GM12878 (cell line): ENCODE results near the gene INTS7.

Experiments used
- ESRRA ChIP-seq: IDR thresholded peaks from 2 replicates; pipeline ENCODE4 v1.6.1; 2012; ENCODE audit warnings: mild to moderate bottlenecking, low read length, improper control_type of control experiment
- NR2C2 ChIP-seq: IDR thresholded peaks from 2 replicates; pipeline ENCODE4 v1.6.1; 2011; ENCODE audit warnings: borderline replicate concordance, low read depth; ENCODE audit not compliant: control insufficient read depth, insufficient read length
- SIX5 ChIP-seq: IDR thresholded peaks from 2 replicates; pipeline ENCODE4 v1.6.1; 2011; ENCODE audit warnings: mild to moderate bottlenecking, low read depth, low read length, moderate library complexity; ENCODE audit not compliant: severe bottlenecking
- SMC3 ChIP-seq: IDR thresholded peaks from 2 replicates; pipeline ENCODE4 v1.6.1; 2011; ENCODE audit warnings: low read length, improper control_type of control experiment, borderline replicate concordance
- SP1 ChIP-seq: IDR thresholded peaks from one replicate; pipeline ENCODE4 v1.6.1; 2011; ENCODE audit warnings: low read depth, low read length
- SUZ12 ChIP-seq: fragments of 200-600 bp; sonication (generic); IDR thresholded peaks from one replicate; pipeline ENCODE4 v1.6.1; 2018; ENCODE audit warnings: antibody characterized with exemption, mild to moderate bottlenecking; ENCODE audit not compliant: unreplicated experiment
- TF ChIP-seq, protein P1 (sequence below): fragments of 450-650 bp; IDR thresholded peaks from 2 replicates; pipeline ENCODE4 v1.6.1; 2017; ENCODE audit warnings: mild to moderate bottlenecking, moderate library complexity
- TF ChIP-seq, protein P2 (sequence below): fragments of 450-650 bp; IDR thresholded peaks from 2 replicates; pipeline ENCODE4 v1.6.1; 2017; ENCODE audit warnings: mild to moderate bottlenecking
- TF ChIP-seq, protein P3 (sequence below): IDR thresholded peaks from 2 replicates; pipeline ENCODE4 v1.6.1; 2012; ENCODE audit warnings: improper control_type of control experiment, low read depth, low read length; ENCODE audit not compliant: insufficient replicate concordance
- TF ChIP-seq, protein P4 (sequence below), 3 experiments: IDR thresholded peaks in 2 of 3; conservative IDR thresholded peaks in 1 of 3; 2 replicates each; pipeline ENCODE4 v1.5.1; 2011; ENCODE audit warnings: low read depth in 3 of 3, low read length in 3 of 3, mild to moderate bottlenecking in 3 of 3, control low read depth in 2 of 3, moderate library complexity in 2 of 3, inconsistent platforms in 1 of 3, mixed read lengths in 1 of 3; ENCODE audit not compliant: control insufficient read depth in 2 of 3, insufficient read depth in 1 of 3; ENCODE audit errors: extremely low read depth in 1 of 3
- TF ChIP-seq, protein P5 (sequence below): fragments of 450-650 bp; formaldehyde crosslinking; IDR thresholded peaks from 2 replicates; pipeline ENCODE4 v1.4.0; 2020; ENCODE audit warnings: mild to moderate bottlenecking, moderate library complexity

DNA sequence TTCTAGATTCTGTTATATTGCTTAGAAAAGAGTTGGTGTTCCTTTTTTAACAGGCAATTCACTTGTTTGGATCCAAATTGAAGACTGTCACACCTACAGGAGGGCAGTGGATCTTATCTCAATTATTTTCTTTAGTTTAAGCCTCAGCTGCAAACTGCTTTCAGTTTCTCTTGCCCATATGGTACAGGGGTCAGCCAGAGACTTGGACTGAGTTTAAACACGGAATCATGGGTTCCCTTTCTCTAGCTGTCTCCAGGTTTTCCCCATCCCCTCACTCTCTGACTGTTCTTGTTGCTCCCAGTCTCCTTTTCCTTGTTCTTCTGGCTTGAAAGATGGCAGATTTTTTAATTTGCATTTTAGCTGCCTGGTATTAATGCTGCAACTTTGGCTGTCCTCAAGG, 18.6 kb upstream of the INTS7 start:
- TF ChIP-seq SP1, result no peak
- TF ChIP-seq, protein P1, sequence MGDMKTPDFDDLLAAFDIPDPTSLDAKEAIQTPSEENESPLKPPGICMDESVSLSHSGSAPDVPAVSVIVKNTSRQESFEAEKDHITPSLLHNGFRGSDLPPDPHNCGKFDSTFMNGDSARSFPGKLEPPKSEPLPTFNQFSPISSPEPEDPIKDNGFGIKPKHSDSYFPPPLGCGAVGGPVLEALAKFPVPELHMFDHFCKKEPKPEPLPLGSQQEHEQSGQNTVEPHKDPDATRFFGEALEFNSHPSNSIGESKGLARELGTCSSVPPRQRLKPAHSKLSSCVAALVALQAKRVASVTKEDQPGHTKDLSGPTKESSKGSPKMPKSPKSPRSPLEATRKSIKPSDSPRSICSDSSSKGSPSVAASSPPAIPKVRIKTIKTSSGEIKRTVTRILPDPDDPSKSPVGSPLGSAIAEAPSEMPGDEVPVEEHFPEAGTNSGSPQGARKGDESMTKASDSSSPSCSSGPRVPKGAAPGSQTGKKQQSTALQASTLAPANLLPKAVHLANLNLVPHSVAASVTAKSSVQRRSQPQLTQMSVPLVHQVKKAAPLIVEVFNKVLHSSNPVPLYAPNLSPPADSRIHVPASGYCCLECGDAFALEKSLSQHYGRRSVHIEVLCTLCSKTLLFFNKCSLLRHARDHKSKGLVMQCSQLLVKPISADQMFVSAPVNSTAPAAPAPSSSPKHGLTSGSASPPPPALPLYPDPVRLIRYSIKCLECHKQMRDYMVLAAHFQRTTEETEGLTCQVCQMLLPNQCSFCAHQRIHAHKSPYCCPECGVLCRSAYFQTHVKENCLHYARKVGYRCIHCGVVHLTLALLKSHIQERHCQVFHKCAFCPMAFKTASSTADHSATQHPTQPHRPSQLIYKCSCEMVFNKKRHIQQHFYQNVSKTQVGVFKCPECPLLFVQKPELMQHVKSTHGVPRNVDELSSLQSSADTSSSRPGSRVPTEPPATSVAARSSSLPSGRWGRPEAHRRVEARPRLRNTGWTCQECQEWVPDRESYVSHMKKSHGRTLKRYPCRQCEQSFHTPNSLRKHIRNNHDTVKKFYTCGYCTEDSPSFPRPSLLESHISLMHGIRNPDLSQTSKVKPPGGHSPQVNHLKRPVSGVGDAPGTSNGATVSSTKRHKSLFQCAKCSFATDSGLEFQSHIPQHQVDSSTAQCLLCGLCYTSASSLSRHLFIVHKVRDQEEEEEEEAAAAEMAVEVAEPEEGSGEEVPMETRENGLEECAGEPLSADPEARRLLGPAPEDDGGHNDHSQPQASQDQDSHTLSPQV, result no peak
- TF ChIP-seq SUZ12, result no peak
- TF ChIP-seq, protein P2, sequence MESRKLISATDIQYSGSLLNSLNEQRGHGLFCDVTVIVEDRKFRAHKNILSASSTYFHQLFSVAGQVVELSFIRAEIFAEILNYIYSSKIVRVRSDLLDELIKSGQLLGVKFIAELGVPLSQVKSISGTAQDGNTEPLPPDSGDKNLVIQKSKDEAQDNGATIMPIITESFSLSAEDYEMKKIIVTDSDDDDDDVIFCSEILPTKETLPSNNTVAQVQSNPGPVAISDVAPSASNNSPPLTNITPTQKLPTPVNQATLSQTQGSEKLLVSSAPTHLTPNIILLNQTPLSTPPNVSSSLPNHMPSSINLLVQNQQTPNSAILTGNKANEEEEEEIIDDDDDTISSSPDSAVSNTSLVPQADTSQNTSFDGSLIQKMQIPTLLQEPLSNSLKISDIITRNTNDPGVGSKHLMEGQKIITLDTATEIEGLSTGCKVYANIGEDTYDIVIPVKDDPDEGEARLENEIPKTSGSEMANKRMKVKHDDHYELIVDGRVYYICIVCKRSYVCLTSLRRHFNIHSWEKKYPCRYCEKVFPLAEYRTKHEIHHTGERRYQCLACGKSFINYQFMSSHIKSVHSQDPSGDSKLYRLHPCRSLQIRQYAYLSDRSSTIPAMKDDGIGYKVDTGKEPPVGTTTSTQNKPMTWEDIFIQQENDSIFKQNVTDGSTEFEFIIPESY, result no peak
- TF ChIP-seq SMC3, result no peak
- TF ChIP-seq, protein P3, sequence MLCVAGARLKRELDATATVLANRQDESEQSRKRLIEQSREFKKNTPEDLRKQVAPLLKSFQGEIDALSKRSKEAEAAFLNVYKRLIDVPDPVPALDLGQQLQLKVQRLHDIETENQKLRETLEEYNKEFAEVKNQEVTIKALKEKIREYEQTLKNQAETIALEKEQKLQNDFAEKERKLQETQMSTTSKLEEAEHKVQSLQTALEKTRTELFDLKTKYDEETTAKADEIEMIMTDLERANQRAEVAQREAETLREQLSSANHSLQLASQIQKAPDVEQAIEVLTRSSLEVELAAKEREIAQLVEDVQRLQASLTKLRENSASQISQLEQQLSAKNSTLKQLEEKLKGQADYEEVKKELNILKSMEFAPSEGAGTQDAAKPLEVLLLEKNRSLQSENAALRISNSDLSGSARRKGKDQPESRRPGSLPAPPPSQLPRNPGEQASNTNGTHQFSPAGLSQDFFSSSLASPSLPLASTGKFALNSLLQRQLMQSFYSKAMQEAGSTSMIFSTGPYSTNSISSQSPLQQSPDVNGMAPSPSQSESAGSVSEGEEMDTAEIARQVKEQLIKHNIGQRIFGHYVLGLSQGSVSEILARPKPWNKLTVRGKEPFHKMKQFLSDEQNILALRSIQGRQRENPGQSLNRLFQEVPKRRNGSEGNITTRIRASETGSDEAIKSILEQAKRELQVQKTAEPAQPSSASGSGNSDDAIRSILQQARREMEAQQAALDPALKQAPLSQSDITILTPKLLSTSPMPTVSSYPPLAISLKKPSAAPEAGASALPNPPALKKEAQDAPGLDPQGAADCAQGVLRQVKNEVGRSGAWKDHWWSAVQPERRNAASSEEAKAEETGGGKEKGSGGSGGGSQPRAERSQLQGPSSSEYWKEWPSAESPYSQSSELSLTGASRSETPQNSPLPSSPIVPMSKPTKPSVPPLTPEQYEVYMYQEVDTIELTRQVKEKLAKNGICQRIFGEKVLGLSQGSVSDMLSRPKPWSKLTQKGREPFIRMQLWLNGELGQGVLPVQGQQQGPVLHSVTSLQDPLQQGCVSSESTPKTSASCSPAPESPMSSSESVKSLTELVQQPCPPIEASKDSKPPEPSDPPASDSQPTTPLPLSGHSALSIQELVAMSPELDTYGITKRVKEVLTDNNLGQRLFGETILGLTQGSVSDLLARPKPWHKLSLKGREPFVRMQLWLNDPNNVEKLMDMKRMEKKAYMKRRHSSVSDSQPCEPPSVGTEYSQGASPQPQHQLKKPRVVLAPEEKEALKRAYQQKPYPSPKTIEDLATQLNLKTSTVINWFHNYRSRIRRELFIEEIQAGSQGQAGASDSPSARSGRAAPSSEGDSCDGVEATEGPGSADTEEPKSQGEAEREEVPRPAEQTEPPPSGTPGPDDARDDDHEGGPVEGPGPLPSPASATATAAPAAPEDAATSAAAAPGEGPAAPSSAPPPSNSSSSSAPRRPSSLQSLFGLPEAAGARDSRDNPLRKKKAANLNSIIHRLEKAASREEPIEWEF, result no peak
- TF ChIP-seq, protein P4, sequence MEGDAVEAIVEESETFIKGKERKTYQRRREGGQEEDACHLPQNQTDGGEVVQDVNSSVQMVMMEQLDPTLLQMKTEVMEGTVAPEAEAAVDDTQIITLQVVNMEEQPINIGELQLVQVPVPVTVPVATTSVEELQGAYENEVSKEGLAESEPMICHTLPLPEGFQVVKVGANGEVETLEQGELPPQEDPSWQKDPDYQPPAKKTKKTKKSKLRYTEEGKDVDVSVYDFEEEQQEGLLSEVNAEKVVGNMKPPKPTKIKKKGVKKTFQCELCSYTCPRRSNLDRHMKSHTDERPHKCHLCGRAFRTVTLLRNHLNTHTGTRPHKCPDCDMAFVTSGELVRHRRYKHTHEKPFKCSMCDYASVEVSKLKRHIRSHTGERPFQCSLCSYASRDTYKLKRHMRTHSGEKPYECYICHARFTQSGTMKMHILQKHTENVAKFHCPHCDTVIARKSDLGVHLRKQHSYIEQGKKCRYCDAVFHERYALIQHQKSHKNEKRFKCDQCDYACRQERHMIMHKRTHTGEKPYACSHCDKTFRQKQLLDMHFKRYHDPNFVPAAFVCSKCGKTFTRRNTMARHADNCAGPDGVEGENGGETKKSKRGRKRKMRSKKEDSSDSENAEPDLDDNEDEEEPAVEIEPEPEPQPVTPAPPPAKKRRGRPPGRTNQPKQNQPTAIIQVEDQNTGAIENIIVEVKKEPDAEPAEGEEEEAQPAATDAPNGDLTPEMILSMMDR (IDR thresholded peaks at IDR 0.05 in 2 of 3, conservative IDR thresholded peaks at IDR 0.05 in 1 of 3; ENCODE audit: control insufficient read depth in 2 of 3, extremely low read depth in 1 of 3, insufficient read depth in 1 of 3, low read depth in 3 of 3, low read length in 3 of 3), result no peak
- TF ChIP-seq SIX5, result no peak
- no peak for TF ChIP-seq NR2C2
- no peak for TF ChIP-seq ESRRA
- TF ChIP-seq, protein P5, sequence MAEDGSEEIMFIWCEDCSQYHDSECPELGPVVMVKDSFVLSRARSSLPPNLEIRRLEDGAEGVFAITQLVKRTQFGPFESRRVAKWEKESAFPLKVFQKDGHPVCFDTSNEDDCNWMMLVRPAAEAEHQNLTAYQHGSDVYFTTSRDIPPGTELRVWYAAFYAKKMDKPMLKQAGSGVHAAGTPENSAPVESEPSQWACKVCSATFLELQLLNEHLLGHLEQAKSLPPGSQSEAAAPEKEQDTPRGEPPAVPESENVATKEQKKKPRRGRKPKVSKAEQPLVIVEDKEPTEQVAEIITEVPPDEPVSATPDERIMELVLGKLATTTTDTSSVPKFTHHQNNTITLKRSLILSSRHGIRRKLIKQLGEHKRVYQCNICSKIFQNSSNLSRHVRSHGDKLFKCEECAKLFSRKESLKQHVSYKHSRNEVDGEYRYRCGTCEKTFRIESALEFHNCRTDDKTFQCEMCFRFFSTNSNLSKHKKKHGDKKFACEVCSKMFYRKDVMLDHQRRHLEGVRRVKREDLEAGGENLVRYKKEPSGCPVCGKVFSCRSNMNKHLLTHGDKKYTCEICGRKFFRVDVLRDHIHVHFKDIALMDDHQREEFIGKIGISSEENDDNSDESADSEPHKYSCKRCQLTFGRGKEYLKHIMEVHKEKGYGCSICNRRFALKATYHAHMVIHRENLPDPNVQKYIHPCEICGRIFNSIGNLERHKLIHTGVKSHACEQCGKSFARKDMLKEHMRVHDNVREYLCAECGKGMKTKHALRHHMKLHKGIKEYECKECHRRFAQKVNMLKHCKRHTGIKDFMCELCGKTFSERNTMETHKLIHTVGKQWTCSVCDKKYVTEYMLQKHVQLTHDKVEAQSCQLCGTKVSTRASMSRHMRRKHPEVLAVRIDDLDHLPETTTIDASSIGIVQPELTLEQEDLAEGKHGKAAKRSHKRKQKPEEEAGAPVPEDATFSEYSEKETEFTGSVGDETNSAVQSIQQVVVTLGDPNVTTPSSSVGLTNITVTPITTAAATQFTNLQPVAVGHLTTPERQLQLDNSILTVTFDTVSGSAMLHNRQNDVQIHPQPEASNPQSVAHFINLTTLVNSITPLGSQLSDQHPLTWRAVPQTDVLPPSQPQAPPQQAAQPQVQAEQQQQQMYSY (CRISPR knock-in tag), result no peak
